OCI-LY1 (cell line): ENCODE measurements around the gene LRRC59.

Experiments used
- H2AFZ ChIP-seq: fragments of 200-600 bp; sonication (generic), shearing (Covaris generic); 2 replicates; pipeline ENCODE4 v1.6.0; 2014; ENCODE audit warnings: antibody characterized with exemption, mild to moderate bottlenecking, low read length
- H3F3A ChIP-seq: fragments of 200-600 bp; sonication (generic), shearing (Covaris generic); 2 replicates; pipeline ENCODE4 v1.6.0; 2014; ENCODE audit warnings: mild to moderate bottlenecking, antibody characterized with exemption, low read length, moderate library complexity; ENCODE audit not compliant: insufficient read depth
- H3K27ac ChIP-seq: fragments of 200-600 bp; sonication (generic); 2 replicates; pipeline ENCODE4 v1.5.1; 2014; ENCODE audit warnings: low read length, mixed run types, mild to moderate bottlenecking, low read depth; ENCODE audit not compliant: poor library complexity, severe bottlenecking
- H3K27me3 ChIP-seq: fragments of 200-600 bp; sonication (generic); 2 replicates; pipeline ENCODE4 v1.6.0; 2014; ENCODE audit warnings: antibody characterized with exemption, mild to moderate bottlenecking, low read length, moderate library complexity; ENCODE audit not compliant: insufficient read depth
- H3K36me3 ChIP-seq: fragments of 200-600 bp; sonication (generic); 2 replicates; pipeline ENCODE4 v1.6.1; 2014; ENCODE audit warnings: mild to moderate bottlenecking, antibody characterized with exemption, low read length, moderate library complexity, mixed read lengths; ENCODE audit not compliant: insufficient read depth
- H3K4me1 ChIP-seq: fragments of 200-600 bp; sonication (generic); 2 replicates; pipeline ENCODE4 v1.5.1; 2014; ENCODE audit warnings: mild to moderate bottlenecking, low read length, moderate library complexity; ENCODE audit not compliant: insufficient read depth, severe bottlenecking
- H3K4me2 ChIP-seq: fragments of 200-600 bp; sonication (generic), shearing (Covaris generic); 2 replicates; pipeline ENCODE4 v1.6.1; 2014; ENCODE audit warnings: low read length
- H3K4me3 ChIP-seq: fragments of 200-600 bp; sonication (generic); 2 replicates; pipeline ENCODE4 v1.5.1; 2014; ENCODE audit warnings: low read length, low read depth, mild to moderate bottlenecking, mixed read lengths; ENCODE audit not compliant: poor library complexity, severe bottlenecking
- H3K79me2 ChIP-seq: fragments of 200-600 bp; shearing (Covaris generic); 2 replicates; pipeline ENCODE4 v1.6.1; 2016; ENCODE audit warnings: mixed run types, low read length, mixed read lengths; ENCODE audit not compliant: insufficient read depth
- H3K9ac ChIP-seq: fragments of 200-600 bp; sonication (generic), shearing (Covaris generic); 2 replicates; pipeline ENCODE4 v1.6.1; 2014; ENCODE audit warnings: mild to moderate bottlenecking, low read length, mixed read lengths
- H3K9me2 ChIP-seq: fragments of 200-600 bp; sonication (generic), shearing (Covaris generic); 2 replicates; pipeline ENCODE4 v1.6.1; 2014; ENCODE audit warnings: low read depth, mild to moderate bottlenecking, low read length, mixed read lengths
- H3K9me3 ChIP-seq: fragments of 200-600 bp; shearing (Covaris generic); 2 replicates; pipeline ENCODE4 v1.6.1; 2014; ENCODE audit warnings: low read length, mixed read lengths
- H4K20me1 ChIP-seq: fragments of 200-600 bp; sonication (generic), shearing (Covaris generic); 2 replicates; pipeline ENCODE4 v1.6.0; 2016; ENCODE audit warnings: mild to moderate bottlenecking, low read length; ENCODE audit not compliant: insufficient read depth
- CTCF ChIP-seq: fragments of 200-600 bp; sonication (generic), shearing (Covaris generic); IDR thresholded peaks from 2 replicates; pipeline ENCODE4 v1.5.1; 2017; ENCODE audit warnings: mild to moderate bottlenecking, antibody characterized with exemption, low read length, moderate library complexity, mixed read lengths
- EZH2 ChIP-seq: fragments of 200-600 bp; sonication (generic), shearing (Covaris generic); IDR thresholded peaks from 2 replicates; pipeline ENCODE4 v1.8.0; 2017; ENCODE audit warnings: borderline replicate concordance, mixed run types, mild to moderate bottlenecking, antibody characterized with exemption, low read length, moderate library complexity, mixed read lengths

LRRC59 gene

GRCh38 chr17:50397111-50397918, at the start of gene LRRC59:
TSS of gene LRRC59 (minus strand) at chr17:50397523. CDS start at chr17:50397317, 206 bp downstream.
- Histone ChIP-seq H3K4me3 (peak within 1 kb of the TSS; percentile 79), H3K27ac (no peak within 1 kb of the TSS), H3K9ac (peak within 1 kb of the TSS; percentile 80), H3K36me3 (peaks cover 28% of the 10 kb centered on the region), H3F3A (no peaks in the 10 kb centered on the region), H3K9me2 (no peaks in the 10 kb centered on the region), H3K4me1 (peaks cover 24% of the 10 kb centered on the region), H2AFZ (peak within 1 kb of the TSS; percentile 86), H3K27me3 (no peaks in the 10 kb centered on the region; the same call in 1 of the 2 replicates), H3K79me2 (peaks cover 19% of the 10 kb centered on the region), H4K20me1 (no peaks in the 10 kb centered on the region), H3K4me2 (peak within 1 kb of the TSS; percentile 92), H3K9me3 (no peaks in the 10 kb centered on the region)
- TF ChIP-seq CTCF, result peak; percentile 91
- no peak for TF ChIP-seq EZH2

GRCh38 chr17:50445730-50446325, 48.5 kb upstream of the LRRC59 start:
- no peak for TF ChIP-seq EZH2
- no peak for TF ChIP-seq CTCF
- Histone ChIP-seq H3K4me3 (no peak overlapping the region), H3K4me2 (no peak overlapping the region), H2AFZ (no peak overlapping the region), H3K27me3 (no peaks in the 10 kb centered on the region), H3F3A (no peaks in the 10 kb centered on the region), H3K79me2 (no peaks in the 10 kb centered on the region), H3K9me2 (no peaks in the 10 kb centered on the region), H3K4me1 (no peaks in the 10 kb centered on the region), H3K27ac (no peak overlapping the region), H4K20me1 (no peaks in the 10 kb centered on the region), H3K9ac (no peak overlapping the region), H3K9me3 (no peaks in the 10 kb centered on the region), H3K36me3 (no peaks in the 10 kb centered on the region)

- H3F3A ChIP-seq, result no peaks in the 10 kb centered on the region
- no peaks in the 10 kb centered on the region for H3K4me1 ChIP-seq
- no peaks in the 10 kb centered on the region for H3K9me3 ChIP-seq
- H3K27ac ChIP-seq, result no peak overlapping the region
- no peak overlapping the region for H3K4me3 ChIP-seq
- H3K4me2 ChIP-seq, result no peak overlapping the region
- TF ChIP-seq CTCF (no peak), EZH2 (no peak)
- no peaks in the 10 kb centered on the region for H3K9me2 ChIP-seq
- H3K27me3 ChIP-seq, result no peaks in the 10 kb centered on the region
- H3K36me3 ChIP-seq, result no peaks in the 10 kb centered on the region
- no peak overlapping the region for H2AFZ ChIP-seq
- H3K79me2 ChIP-seq, result no peaks in the 10 kb centered on the region
- no peak overlapping the region for H3K9ac ChIP-seq
- no peaks in the 10 kb centered on the region for H4K20me1 ChIP-seq
These were observed 47.8 kb upstream of the LRRC59 start for GRCh38 chr17:50444841-50445715.
